Endothelial cell of umbilical vein (primary cell): ENCODE measurements around the gene MARK3. TPM values are rescaled to one million over a fixed set of nuclear protein-coding genes. Genes with fewer than 3 reads are reported as not detected.

Experiments
- BruUV-seq: library from RNA; stranded (reverse); fragments of 400-500 nt; replicated peaks from 2 replicates; lab custom pipeline; 2021; lab: Mats Ljungman, UMichigan
- CTCF ChIA-PET: fragments of 300-600, 350-600 bp; sonication (Branson Sonifier 250); formaldehyde crosslinking; loops from one replicate; lab custom pipeline; 2021; ENCODE audit warnings: antibody characterized with exemption, inconsistent platforms; lab: Charles Lee
- POLR2A ChIA-PET: fragments of 300-600, 350-600 bp; sonication (Branson Sonifier 250); formaldehyde crosslinking; loops from one replicate; lab custom pipeline; 2021; ENCODE audit warnings: antibody characterized with exemption, inconsistent platforms; lab: Charles Lee
- DNase-seq: peaks from one replicate; pipeline ENCODE4 v3.0.0-alpha.2; 2011; ENCODE audit warnings: low read depth, low spot score
- FAIRE-seq: peaks from 2 replicates; lab custom pipeline; 2011; peaks lifted over from hg19 to GRCh38; lab: Jason Lieb, UNC
- H2AFZ ChIP-seq: 2 replicates; pipeline ENCODE4 v1.6.0; 2012; ENCODE audit warnings: low read depth, low read length, control low read depth, inconsistent platforms
- H3K27ac ChIP-seq: 2 replicates; pipeline ENCODE4 v1.5.1; 2011; ENCODE audit warnings: low read depth, mild to moderate bottlenecking, control low read depth, low read length, moderate library complexity; ENCODE audit not compliant: insufficient read depth
- H3K27me3 ChIP-seq, 2 experiments: 2 replicates each; pipeline versions ENCODE4 v1.6.0 to v1.6.1; 2011; ENCODE audit warnings: low read length in 2 of 2, mixed read lengths in 1 of 2; ENCODE audit not compliant: control insufficient read depth in 2 of 2, insufficient read depth in 2 of 2
- H3K36me3 ChIP-seq, 2 experiments: 2 replicates in 1 of 2; 3 replicates in 1 of 2; pipeline ENCODE4 v1.5.1; 2011; ENCODE audit warnings: low read length in 2 of 2, mild to moderate bottlenecking in 1 of 2, moderate library complexity in 1 of 2; ENCODE audit not compliant: control insufficient read depth in 2 of 2, insufficient read depth in 2 of 2; ENCODE audit errors: extremely low read depth in 1 of 2
- H3K4me1 ChIP-seq: 3 replicates; pipeline ENCODE4 v1.5.1; 2011; ENCODE audit warnings: mild to moderate bottlenecking, low read length; ENCODE audit not compliant: control insufficient read depth, insufficient read depth; ENCODE audit errors: extremely low read depth
- H3K4me2 ChIP-seq: 2 replicates; pipeline ENCODE4 v1.6.1; 2011; ENCODE audit warnings: low read length, control low read depth, mixed read lengths; ENCODE audit not compliant: insufficient read depth
- H3K4me3 ChIP-seq, 3 experiments: fragments of 200-600 bp in 1 of 3; sonication (generic), shearing (Covaris generic) in 1 of 3; replicated peaks in 1 of 3; 2 replicates each; pipeline ENCODE4 v1.5.1; 2011 to 2016; ENCODE audit warnings: control low read depth in 3 of 3, low read length in 3 of 3, mild to moderate bottlenecking in 2 of 3, inconsistent platforms in 1 of 3, low read depth in 1 of 3, moderate library complexity in 1 of 3; ENCODE audit not compliant: insufficient read depth in 1 of 3
- H3K79me2 ChIP-seq: 2 replicates; pipeline ENCODE4 v1.6.0; 2012; ENCODE audit warnings: low read length, inconsistent platforms; ENCODE audit not compliant: control insufficient read depth, insufficient read depth
- H3K9ac ChIP-seq: replicated peaks from 2 replicates; pipeline ENCODE3; 2011; ENCODE audit warnings: low read length, control low read depth; ENCODE audit not compliant: insufficient read depth; ENCODE audit errors: extremely low read depth
- H3K9me1 ChIP-seq: replicated peaks from 3 replicates; pipeline ENCODE4 v1.6.0; 2011; ENCODE audit warnings: mild to moderate bottlenecking, low read length; ENCODE audit not compliant: control insufficient read depth, insufficient read depth; ENCODE audit errors: extremely low read depth
- H3K9me3 ChIP-seq: replicated peaks from 2 replicates; pipeline ENCODE4 v1.5.1; 2012; ENCODE audit warnings: low read length, inconsistent platforms; ENCODE audit not compliant: control insufficient read depth, insufficient read depth
- H4K20me1 ChIP-seq: replicated peaks from 2 replicates; pipeline ENCODE3; 2011; ENCODE audit warnings: mild to moderate bottlenecking, low read length; ENCODE audit not compliant: control insufficient read depth, insufficient read depth; ENCODE audit errors: extremely low read depth
- EZH2 ChIP-seq: IDR thresholded peaks from 2 replicates; pipeline ENCODE4 v1.6.1; 2012; ENCODE audit warnings: borderline replicate concordance, low read depth, mild to moderate bottlenecking, moderate library complexity, low read length, inconsistent platforms; ENCODE audit not compliant: severe bottlenecking
- FOS ChIP-seq: IDR thresholded peaks from 2 replicates; pipeline ENCODE4 v1.6.1; 2011; ENCODE audit warnings: mild to moderate bottlenecking, low read length, moderate library complexity, borderline replicate concordance; ENCODE audit not compliant: insufficient read depth
- JUN ChIP-seq: IDR thresholded peaks from 2 replicates; pipeline ENCODE4 v1.6.1; 2011; ENCODE audit warnings: borderline replicate concordance, low read depth; ENCODE audit not compliant: insufficient read length, insufficient read depth
- MYC ChIP-seq: IDR thresholded peaks from one replicate; pipeline ENCODE4 v1.6.1; 2011; ENCODE audit warnings: mild to moderate bottlenecking, low read depth, low read length
- POLR2A ChIP-seq: IDR thresholded peaks from 2 replicates; pipeline ENCODE4 v1.6.1; 2012; ENCODE audit warnings: low read depth, mild to moderate bottlenecking, control low read depth, low read length
- POLR2AphosphoS5 ChIP-seq: IDR thresholded peaks from 2 replicates; pipeline ENCODE4 v1.6.1; 2012; ENCODE audit warnings: low read depth, mild to moderate bottlenecking, control low read depth, low read length, moderate library complexity; ENCODE audit not compliant: insufficient read depth
- dilution Hi-C: fragments of 300-500 bp; cut with MboI; formaldehyde crosslinking; loops from one replicate; pipeline ENCODE4 v1.15.0; 2019; ENCODE audit warnings: low sequenced_read_pairs; ENCODE audit not compliant: extremely low pct_ligation_motif_present
- intact Hi-C: fragments of 100-400 bp; cut with micrococcal nuclease; formaldehyde crosslinking; loops from one replicate; pipeline ENCODE4 v1.10.0; 2022
- polyA plus RNA-seq, 4 experiments: library from polyadenylated mRNA; depleted of rRNA in 3 of 4; stranded (reverse) in 3 of 4; unstranded in 1 of 4; fragments of >200 nt; gene quantifications; 2 replicates each; pipeline versions ENCODE4 v1.2.1 to v1.2.3, GENCODE V29; 2011 to 2012; ENCODE audit warnings: missing spikeins in 1 of 4
- total RNA-seq: library from RNA; stranded (reverse); gene quantifications from 2 replicates; pipeline ENCODE4 v1.2.3, GENCODE V29; 2021
- TF ChIP-seq, protein P1 (sequence below): IDR thresholded peaks from 2 replicates; pipeline ENCODE4 v1.6.1; 2011; ENCODE audit not compliant: insufficient read depth, insufficient read length

MARK3 gene
- total and polyA plus RNA-seq, 2 donors (not counting 3 experiments of a cell fraction or from before 2014, with no cell fraction given) = 46.6 to 96.1 TPM

DNA sequence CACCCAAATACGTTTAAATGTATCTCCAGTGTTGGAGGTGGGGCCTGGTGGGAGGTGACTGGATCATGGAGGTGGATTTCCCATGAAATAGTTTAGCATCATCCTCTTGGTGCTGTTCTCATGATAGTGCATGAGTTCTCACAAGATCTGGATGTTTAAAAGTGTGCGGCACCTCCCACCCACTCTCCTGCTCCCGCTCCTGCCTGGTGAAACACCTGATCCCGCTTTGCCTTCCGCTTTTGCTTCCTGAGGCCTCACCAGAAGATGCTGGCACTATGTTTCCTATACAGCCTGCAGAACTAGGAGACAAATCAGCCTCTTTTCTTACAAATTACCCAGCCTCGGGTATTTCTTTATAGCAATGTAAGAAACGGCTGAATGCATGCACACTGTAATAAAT is 31.1 kb upstream of the MARK3 start:
- ChIA-PET POLR2A (interaction anchor here (0.6 kb wide), 1 partner anchor 18 kb away, joined by 7 read pairs; no protein-coding TSS in a partner anchor), CTCF (interaction anchor here (0.7 to 4.4 kb wide), 5 partner anchors 9 to 37 kb away, joined by 3 to 21 read pairs (median 4); partner anchors contain the start of gene MARK3)
- Histone ChIP-seq H3K79me2 (no peaks in the 10 kb centered on the region), H2AFZ (no peak overlapping the region), H3K4me2 (no peak overlapping the region), H3K36me3 (no peaks in the 10 kb centered on the region), H3K4me3 (no peak overlapping the region), H3K27ac (no peak overlapping the region), H3K4me1 (no peaks in the 10 kb centered on the region), H3K27me3 (no peaks in the 10 kb centered on the region), H3K9me3 (no peaks in the 10 kb centered on the region), H3K9ac (no peak overlapping the region), H3K9me1 (no peaks in the 10 kb centered on the region), H4K20me1 (no peaks in the 10 kb centered on the region)
- FAIRE-seq (no peak), DNase-seq (no peak)
- BruUV-seq = no TSS peak
- dilution Hi-C loops = no loop called here
- intact Hi-C loops = no loop called here
- TF ChIP-seq EZH2 (no peak), MYC (no peak), POLR2A (no peak), FOS (no peak), JUN (no peak), POLR2AphosphoS5 (no peak)
- TF ChIP-seq, protein P1, sequence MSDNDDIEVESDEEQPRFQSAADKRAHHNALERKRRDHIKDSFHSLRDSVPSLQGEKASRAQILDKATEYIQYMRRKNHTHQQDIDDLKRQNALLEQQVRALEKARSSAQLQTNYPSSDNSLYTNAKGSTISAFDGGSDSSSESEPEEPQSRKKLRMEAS = no peak
